Glutamatergic neuron (in vitro differentiated cells): ENCODE data around the gene DGKI. TPM values are rescaled to one million over a fixed set of nuclear protein-coding genes. Genes with fewer than 3 reads are reported as not detected.

ENCODE experiments used
- DNase-seq: peaks from one replicate; pipeline ENCODE4 v3.0.0; 2022
- H3K27ac Mint-ChIP-seq: one replicate; pipeline ENCODE4 v1.8.0; 2020; ENCODE audit warnings: mild to moderate bottlenecking, mixed read lengths, inconsistent platforms; ENCODE audit not compliant: unreplicated experiment
- H3K27me3 Mint-ChIP-seq: one replicate; pipeline ENCODE4 v1.8.0; 2020; ENCODE audit warnings: mild to moderate bottlenecking, moderate library complexity, mixed read lengths, inconsistent platforms; ENCODE audit not compliant: unreplicated experiment
- H3K36me3 Mint-ChIP-seq: one replicate; pipeline ENCODE4 v1.8.0; 2020; ENCODE audit warnings: mild to moderate bottlenecking, mixed read lengths, inconsistent platforms; ENCODE audit not compliant: unreplicated experiment
- H3K4me1 Mint-ChIP-seq: one replicate; pipeline ENCODE4 v1.8.0; 2020; ENCODE audit warnings: mild to moderate bottlenecking, low read depth, mixed read lengths, inconsistent platforms; ENCODE audit not compliant: unreplicated experiment
- H3K4me3 Mint-ChIP-seq: one replicate; pipeline ENCODE4 v1.8.0; 2020; ENCODE audit warnings: mild to moderate bottlenecking, mixed read lengths, inconsistent platforms; ENCODE audit not compliant: unreplicated experiment
- H3K9me3 Mint-ChIP-seq: one replicate; pipeline ENCODE4 v1.8.0; 2020; ENCODE audit warnings: mild to moderate bottlenecking, moderate library complexity, mixed read lengths, inconsistent platforms; ENCODE audit not compliant: unreplicated experiment
- total RNA-seq: library from RNA; stranded (reverse); fragmentation: NEBNext Ultra II Directional; extraction: Animal tissue kit (Norgen Biotek cat#: 25700); gene quantifications from one replicate; pipeline ENCODE4 v1.2.1, GENCODE V29; 2021; ENCODE audit not compliant: unreplicated experiment
- TF ChIP-seq, protein P1 (sequence below): fragments of 200-600 bp; sonication (generic); IDR thresholded peaks from one replicate; pipeline ENCODE4 v1.5.0; 2021; ENCODE audit not compliant: partially characterized antibody, unreplicated experiment

DGKI gene
- total RNA-seq, 1 donor from 2014 or later = 19.4 TPM

DNA sequence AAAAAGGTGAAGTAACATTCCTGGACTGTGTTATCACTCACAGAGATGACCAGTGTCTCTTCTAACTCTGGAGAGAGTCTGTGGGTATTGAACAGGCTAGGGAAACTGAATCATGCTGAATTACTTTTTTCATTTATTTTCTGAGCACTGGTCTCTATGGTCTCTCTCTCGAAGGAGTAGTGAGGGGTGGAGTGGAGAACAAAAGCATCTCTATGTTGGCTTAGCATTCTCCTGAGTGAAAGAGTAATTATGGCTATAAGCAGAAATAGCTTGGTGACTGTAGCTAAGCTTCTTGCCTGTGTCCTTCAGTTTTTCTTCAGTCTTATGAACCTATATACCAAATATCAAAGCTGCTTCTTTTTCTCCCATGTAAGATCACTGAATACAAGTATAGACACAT lies 438.6 kb downstream of the DGKI start:
- Mint-ChIP-seq H3K4me1 (peaks cover 11% of the 10 kb centered on the region), H3K27ac (no peak overlapping the region), H3K27me3 (peaks cover 2% of the 10 kb centered on the region), H3K36me3 (no peaks in the 10 kb centered on the region), H3K9me3 (no peaks in the 10 kb centered on the region), H3K4me3 (no peak overlapping the region)
- TF ChIP-seq, protein P1, sequence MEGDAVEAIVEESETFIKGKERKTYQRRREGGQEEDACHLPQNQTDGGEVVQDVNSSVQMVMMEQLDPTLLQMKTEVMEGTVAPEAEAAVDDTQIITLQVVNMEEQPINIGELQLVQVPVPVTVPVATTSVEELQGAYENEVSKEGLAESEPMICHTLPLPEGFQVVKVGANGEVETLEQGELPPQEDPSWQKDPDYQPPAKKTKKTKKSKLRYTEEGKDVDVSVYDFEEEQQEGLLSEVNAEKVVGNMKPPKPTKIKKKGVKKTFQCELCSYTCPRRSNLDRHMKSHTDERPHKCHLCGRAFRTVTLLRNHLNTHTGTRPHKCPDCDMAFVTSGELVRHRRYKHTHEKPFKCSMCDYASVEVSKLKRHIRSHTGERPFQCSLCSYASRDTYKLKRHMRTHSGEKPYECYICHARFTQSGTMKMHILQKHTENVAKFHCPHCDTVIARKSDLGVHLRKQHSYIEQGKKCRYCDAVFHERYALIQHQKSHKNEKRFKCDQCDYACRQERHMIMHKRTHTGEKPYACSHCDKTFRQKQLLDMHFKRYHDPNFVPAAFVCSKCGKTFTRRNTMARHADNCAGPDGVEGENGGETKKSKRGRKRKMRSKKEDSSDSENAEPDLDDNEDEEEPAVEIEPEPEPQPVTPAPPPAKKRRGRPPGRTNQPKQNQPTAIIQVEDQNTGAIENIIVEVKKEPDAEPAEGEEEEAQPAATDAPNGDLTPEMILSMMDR = no peak
- no peak for DNase-seq

DNA sequence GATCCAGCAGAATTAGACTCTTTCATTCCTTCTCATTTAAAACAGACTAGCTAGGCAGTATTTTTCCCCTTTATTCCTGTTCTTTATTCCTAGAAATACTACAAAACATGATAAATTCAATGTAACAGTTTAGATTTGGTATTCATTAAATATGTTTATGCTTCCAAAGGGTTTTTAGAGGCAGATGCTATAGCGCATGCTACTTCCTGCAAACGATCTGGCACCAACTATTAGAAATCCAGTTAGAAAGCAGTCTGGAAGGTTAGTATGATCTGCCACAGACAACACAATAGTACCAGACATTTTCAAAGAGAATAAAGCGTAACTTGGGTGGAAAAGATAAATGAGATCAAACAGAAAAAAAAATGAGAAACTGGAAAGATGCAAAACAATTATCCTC lies 439.7 kb downstream of the DGKI start:
- Mint-ChIP-seq H3K27ac (no peak overlapping the region), H3K36me3 (no peaks in the 10 kb centered on the region), H3K27me3 (no peaks in the 10 kb centered on the region), H3K9me3 (no peaks in the 10 kb centered on the region), H3K4me3 (no peak overlapping the region), H3K4me1 (peaks cover 11% of the 10 kb centered on the region)
- DNase-seq = no peak
- TF ChIP-seq, protein P1 = no peak

DNA sequence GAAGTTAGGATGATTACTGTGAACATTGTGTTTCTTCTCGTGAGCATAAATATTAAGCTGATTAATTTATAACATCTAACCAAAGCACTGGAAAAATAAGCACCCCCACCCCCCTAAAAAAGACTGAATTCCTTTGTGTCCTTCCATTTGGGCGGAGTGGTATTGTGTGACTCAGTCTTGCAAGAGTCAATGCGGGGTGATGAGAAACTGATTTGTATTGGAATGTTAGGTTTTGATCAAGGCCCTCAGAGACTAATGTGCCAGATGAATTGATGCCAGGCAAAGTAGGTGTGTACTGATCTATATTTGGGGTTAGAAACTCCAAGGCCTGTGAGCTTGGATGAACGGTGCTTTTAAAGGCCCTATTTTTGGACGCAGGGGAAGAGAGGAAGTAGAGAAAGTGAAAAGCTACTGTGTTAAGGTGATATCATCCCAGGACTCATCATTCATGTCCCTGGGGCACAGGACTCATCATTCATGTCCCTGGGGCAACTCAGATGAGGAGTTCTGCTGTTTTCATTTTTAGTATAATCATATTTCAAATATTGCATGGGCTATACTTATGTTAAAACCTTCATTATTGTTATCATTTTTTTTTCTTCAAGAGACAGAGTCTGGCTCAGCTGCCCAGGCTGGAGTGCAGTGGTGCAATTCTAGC lies 442.0 kb downstream of the DGKI start:
- no peaks in the 10 kb centered on the region for H3K9me3 Mint-ChIP-seq
- no peaks in the 10 kb centered on the region for H3K4me1 Mint-ChIP-seq
- H3K27me3 Mint-ChIP-seq = no peaks in the 10 kb centered on the region
- no peaks in the 10 kb centered on the region for H3K36me3 Mint-ChIP-seq
- TF ChIP-seq, protein P1 = no peak
- DNase-seq = no peak
- no peak overlapping the region for H3K27ac Mint-ChIP-seq
- no peak overlapping the region for H3K4me3 Mint-ChIP-seq

DNA sequence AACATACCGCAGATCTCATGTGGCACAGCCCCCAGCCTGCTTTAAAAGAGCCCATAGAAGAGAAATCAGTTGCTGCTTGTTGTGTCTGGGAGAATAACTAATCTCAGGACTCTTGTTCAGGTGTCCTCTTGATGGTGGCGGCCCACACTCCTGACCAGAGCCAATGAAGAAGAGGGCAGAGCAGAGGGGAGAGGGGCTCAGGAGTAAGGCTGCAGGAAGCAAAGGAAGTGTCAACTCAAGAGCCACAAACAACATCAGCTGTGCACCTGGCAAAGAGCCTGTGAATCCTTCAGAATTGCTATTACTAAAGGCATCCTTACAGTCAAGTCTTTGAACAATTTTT lies 443.4 kb downstream of the DGKI start:
- no peaks in the 10 kb centered on the region for H3K27me3 Mint-ChIP-seq
- H3K27ac Mint-ChIP-seq = no peak overlapping the region
- no peak overlapping the region for H3K4me3 Mint-ChIP-seq
- TF ChIP-seq, protein P1 = no peak
- H3K36me3 Mint-ChIP-seq = no peaks in the 10 kb centered on the region
- H3K4me1 Mint-ChIP-seq = no peaks in the 10 kb centered on the region
- H3K9me3 Mint-ChIP-seq = no peaks in the 10 kb centered on the region
- DNase-seq = no peak

DNA sequence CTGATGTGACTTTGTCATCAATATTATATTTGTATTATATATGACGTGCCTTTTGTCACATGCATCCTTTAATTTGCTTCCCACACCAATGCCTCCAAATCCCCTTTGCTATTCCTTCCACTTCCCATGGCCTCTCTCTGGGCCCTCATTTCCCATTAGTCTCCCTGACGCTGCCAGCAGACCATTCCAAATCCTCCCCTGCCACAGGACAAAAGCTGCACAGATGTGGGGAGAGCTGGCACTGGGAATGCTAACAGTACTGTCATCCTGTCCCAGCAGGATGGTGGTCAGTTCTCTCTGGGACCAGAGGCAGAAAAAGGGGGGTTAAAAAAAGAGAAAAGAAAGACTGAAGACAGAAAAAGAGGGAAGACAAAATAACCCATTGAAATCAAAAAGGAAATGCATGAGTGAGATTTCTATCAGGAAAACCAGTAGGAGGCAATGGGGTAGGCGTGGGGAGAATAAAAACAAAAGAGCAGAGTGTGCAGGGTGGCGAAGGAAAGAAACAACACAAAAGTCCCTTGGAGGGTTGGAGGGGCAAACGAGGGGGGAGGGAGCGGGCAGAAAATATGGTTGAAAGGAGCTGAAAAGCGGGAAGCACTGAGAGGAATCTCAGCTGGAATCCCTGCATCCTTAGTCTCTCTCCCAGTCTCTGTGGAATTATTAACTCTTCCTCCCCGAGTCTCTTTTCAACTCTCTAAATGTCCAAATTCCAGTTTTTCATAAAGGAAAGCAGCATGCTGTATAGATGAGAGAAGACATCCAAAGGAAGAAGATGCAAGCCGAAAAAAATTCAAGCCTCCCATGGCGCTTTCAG lies 444.0 kb downstream of the DGKI start:
- DNase-seq = no peak
- Mint-ChIP-seq H3K27me3 (no peaks in the 10 kb centered on the region), H3K4me1 (no peaks in the 10 kb centered on the region), H3K27ac (no peak overlapping the region), H3K9me3 (no peaks in the 10 kb centered on the region), H3K36me3 (no peaks in the 10 kb centered on the region), H3K4me3 (no peak overlapping the region)
- TF ChIP-seq, protein P1 = no peak
